NAMALWA (cell line): ENCODE measurements around the gene ESYT1.

ENCODE experiments used
- DNase-seq: peaks from one replicate; pipeline ENCODE4 v3.0.0-alpha.2; 2015; ENCODE audit warnings: low spot score

Gene ESYT1

GRCh38 chr12:56127888-56128669 is at the start of gene ESYT1:
TSS of gene ESYT1 (plus strand) at chr12:56128267. CDS start at chr12:56128320, 53 bp downstream.
- DNase-seq: peak; percentile 100

GRCh38 chr12:56078427-56078826 is 49.6 kb upstream of the ESYT1 start:
- DNase-seq: no peak

DNA sequence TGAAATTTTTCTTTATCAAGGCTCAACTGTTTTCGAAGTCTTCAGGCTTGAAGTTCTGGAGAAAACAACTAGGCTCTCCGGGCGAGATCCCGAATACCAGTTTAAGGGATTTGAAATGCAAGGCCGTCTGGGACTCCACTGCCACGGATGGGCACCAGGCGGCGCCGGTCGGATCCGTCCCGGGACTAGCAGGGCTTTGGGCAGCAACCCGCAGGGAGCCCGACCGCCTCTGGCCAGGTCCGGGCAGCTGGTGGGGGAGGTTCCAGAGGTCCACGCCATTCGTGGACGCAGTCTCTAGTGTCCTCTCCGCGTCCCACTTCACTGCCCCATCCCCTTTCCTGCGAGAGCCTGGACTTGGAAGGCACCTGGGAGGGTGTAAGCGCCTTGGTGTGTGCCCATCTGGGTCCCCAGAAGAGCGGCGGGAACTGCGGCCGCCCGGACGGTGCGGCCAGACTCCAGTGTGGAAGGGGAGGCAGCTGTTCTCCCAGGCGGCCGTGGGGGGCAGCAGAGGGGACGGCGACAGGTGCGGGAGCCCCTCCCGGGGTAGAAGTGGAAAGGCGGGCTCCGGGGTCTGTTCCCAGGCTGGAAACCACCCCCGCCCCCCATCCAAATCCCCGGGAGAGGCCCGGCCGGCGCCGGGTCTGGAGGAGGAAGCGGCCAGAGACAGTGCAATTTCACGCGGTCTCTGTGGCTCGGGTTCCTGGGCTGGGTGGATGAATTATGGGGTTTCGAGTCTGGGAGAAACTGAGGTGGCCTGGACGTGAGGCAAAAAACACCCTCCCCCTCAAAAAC is 48.9 kb upstream of the ESYT1 start:
- peak; percentile 53 for DNase-seq

DNA sequence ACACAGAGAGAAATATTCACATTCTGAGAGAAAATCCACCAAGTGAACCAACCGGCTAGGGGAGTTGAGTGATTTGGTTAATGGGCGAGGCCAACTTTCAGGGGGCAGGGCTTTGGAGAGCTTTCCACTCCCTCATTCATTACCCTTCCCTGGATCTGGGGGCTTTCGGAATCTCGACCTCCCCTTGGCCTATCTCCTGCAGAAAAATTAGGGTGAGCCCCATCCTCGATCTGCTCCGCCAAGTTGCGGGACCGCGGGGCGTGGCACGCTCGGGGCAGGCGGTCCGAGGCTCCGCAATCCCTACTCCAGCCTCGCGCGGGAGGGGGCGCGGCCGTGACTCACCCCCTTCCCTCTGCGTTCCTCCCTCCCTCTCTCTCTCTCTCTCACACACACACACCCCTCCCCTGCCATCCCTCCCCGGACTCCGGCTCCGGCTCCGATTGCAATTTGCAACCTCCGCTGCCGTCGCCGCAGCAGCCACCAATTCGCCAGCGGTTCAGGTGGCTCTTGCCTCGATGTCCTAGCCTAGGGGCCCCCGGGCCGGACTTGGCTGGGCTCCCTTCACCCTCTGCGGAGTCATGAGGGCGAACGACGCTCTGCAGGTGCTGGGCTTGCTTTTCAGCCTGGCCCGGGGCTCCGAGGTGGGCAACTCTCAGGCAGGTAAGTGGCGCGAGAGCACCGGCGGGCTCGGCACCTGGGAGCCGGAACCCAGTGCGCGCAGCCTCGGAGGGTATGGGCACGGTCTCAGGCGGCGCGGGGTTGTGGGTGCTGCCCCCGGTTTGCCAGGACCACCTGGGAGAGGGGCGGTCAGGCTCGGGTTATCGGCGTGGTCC is 48.1 kb upstream of the ESYT1 start, which contains the start of gene ERBB3:
ERBB3 (plus strand) TSS at position 443 of the 833 bp plus-strand sequence; CDS start at position 579, 136 bp downstream.
- peak; percentile 56 for DNase-seq

GRCh38 chr12:56080556-56081138 is 47.4 kb upstream of the ESYT1 start:
- no peak for DNase-seq

DNA sequence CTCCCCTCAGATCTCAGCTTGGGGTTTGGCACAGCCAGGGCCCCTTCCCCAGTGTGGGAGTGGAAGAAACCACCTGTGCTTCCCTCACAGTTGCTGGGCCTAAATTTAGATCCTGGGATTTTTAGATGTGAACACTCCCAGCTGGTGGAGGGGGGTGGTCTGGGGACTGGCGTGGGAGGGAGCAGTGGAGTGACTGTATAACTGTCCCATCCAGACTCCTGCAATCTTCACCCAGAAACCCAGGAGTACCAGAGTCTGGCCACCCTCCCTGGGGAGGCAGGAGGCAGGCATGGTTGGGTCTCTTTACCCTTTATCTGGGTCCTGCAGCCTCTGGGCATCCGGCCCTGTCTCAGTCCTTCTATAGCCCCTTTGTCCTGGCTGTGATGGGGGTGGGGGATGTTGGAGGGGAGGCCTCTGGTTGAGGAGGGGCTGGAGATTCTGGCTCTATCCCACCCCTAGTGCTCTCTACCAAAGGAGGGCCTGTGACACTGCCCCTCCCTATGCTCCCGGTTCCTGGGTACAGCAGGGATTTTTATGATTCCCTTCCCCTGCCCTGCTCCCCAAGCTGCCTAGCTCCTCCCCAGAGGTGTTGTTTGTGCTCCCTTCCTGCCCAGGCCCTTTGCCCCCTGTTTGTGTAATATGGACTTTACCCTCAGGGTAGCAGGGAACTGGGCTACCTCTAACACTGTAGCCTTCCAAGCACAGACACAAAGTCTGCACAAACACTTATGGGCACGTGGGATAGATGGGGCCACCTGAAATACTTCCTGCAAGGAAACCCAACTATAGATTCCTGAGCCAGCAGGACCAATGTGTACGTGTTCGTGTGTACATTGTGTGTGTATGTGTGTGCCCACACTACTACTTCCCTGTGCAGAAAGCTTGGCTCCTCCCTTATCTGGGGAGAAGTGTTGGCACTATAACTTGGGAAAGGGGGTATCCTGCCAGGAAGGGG is 46.4 kb upstream of the ESYT1 start:
- no peak for DNase-seq

DNA sequence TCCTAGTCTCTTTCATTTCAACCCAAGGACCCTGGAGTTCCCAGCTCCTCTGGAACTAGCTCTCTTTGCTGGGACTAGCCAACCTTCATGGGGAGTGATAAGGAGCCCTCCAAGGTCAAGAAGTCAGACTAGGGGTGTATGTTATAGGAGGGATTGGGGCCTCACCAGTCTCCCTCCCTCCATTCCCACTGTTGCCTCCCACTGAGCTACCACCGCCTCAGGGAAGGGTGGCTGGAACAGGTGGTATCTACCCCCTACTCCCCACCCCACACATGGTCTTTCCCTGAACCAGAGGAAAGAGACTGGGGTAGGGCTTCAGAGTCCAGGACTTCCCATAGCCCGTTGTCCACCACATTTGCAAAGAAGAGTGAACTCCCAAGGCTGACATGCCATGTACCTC is 45.7 kb upstream of the ESYT1 start:
- no peak for DNase-seq

DNA sequence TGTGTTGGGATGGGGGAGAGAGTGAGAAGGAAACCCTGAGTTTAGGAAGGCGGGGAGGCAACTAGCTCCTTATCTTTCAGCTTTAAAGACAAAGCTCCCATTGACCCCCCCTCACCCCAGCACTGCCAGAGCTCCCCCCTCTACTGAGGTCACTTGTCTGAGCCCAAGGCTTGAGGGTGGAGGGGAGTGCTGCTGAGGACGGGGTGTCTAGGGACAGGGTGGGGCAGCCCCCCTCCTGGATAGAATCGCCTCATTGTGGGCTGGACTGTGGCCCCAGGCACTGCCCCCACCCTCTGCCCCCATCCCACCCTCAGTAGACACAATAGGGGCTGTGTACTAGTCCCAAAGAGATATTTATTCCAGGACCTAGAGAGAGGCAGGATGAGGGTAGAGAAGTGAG is 45.1 kb upstream of the ESYT1 start:
- DNase-seq: no peak

DNA sequence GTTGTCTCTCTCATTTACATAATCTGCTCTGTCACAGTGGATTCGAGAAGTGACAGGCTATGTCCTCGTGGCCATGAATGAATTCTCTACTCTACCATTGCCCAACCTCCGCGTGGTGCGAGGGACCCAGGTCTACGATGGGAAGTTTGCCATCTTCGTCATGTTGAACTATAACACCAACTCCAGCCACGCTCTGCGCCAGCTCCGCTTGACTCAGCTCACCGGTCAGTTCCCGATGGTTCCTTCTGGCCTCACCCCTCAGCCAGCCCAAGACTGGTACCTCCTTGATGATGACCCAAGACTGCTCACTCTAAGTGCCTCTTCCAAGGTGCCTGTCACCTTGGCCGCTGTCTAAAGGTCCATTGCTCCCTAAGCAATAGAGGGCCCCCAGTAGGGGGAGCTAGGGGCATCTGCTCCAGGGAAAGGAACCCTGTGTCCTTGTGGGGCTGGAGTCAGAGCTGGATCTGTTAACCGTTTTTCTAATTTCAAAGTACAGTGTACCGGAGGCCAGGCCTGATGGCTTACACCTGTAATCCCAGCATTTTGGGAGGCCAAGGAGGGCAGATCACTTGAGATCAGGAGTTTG is 43.0 kb upstream of the ESYT1 start:
- DNase-seq: peak; percentile 46

DNA sequence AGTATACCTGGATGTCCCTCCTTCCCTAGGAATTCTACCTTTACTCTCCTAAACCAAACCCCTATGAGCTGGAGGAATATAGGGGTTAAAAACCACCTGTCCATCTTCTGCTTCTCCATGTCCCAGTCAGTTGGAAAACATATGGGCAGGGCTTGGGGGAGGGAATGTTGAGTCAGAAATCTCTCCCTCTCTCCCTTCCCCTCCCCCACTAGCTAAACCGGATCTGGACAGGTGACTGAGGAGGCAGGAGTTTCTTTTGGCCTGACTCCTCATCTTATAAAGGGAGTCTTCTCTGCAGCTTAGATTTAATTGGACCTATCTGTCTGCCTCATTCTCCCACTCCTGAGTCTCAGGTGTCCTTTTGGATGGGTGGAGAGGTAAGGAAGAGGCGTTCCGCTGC is 42.0 kb upstream of the ESYT1 start:
- no peak for DNase-seq

- no peak for DNase-seq
Measured at GRCh38 chr12:56086608-56087007, 41.5 kb upstream of the ESYT1 start.

DNA sequence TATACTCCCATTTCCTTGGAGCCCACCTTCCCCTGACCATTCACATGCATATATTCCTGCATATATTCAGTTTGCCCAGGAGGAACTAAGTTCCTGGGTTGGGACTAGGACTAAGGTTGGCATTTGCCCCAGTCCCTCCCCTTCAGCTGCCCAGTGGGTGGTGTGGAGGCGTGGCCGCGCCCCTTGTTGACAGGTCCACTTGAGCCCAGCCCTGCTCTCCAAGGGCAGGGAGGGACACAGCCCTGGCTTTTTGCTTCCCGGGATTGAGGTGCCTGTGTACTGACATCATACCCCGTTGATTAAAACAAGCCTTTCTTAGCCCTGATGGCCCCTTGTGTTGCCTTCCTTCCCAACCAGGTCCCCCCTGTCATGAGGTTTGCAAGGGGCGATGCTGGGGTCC is 40.8 kb upstream of the ESYT1 start:
- no peak for DNase-seq

DNA sequence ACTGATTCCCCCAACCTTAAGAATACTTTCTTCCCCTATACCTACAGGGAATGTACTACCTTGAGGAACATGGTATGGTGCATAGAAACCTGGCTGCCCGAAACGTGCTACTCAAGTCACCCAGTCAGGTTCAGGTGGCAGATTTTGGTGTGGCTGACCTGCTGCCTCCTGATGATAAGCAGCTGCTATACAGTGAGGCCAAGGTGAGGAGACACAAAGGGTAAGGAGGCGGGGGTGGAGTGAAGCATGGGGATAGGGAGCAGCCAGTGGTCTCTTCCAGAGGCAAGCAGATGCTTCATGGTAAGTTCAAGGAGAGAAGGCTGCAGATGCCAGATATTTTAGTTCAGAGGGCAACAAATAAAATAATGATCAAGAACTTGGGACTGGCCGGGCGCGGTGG is 30.3 kb upstream of the ESYT1 start:
- no peak for DNase-seq

GRCh38 chr12:56098592-56098991 is 29.5 kb upstream of the ESYT1 start:
- DNase-seq: no peak

- no peak for DNase-seq
Measured at GRCh38 chr12:56099787-56100186, 28.3 kb upstream of the ESYT1 start.

- DNase-seq: no peak
Measured at GRCh38 chr12:56101045-56101444, 27.0 kb upstream of the ESYT1 start.

- no peak for DNase-seq
Measured at GRCh38 chr12:56102683-56103065, 25.4 kb upstream of the ESYT1 start.

- DNase-seq: no peak
Measured at GRCh38 chr12:56103066-56103711, 24.9 kb upstream of the ESYT1 start.

DNA sequence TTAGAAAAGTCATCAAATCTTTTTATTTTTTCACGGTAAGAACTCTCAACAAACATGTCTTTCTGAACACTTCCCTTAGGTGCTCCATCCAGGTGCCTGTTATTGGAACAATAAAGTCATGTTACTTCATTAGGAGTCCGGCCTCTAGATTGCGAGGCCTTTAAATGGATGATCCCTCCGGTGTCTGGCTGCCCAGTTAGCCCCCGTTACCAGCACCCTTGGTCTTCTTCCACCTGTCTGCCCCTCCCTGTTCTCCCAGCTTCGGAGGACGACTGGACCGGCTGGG is 24.3 kb upstream of the ESYT1 start:
- DNase-seq: no peak
